Astrocyte of the cerebellum (primary cell): ENCODE measurements around the gene CAMP.

Experiments
- DNase-seq: peaks from one replicate; pipeline ENCODE4 v3.0.0-alpha.2; 2011; ENCODE audit warnings: low read depth
- H3K4me3 ChIP-seq: 2 replicates; pipeline ENCODE4 v1.5.1; 2011; ENCODE audit warnings: mild to moderate bottlenecking, low read depth, low read length, moderate library complexity
- in situ Hi-C: cut with HindIII; loops from 2 replicates; pipeline ENCODE4 v1.10.0; 2017; ENCODE audit warnings: low sequenced_read_pairs
- TF ChIP-seq, protein P1 (sequence below): IDR thresholded peaks from 2 replicates; pipeline ENCODE4 v1.5.1; 2012; ENCODE audit warnings: low read length, low read depth, moderate library complexity, mild to moderate bottlenecking; ENCODE audit errors: missing control alignments

The CAMP gene

DNA sequence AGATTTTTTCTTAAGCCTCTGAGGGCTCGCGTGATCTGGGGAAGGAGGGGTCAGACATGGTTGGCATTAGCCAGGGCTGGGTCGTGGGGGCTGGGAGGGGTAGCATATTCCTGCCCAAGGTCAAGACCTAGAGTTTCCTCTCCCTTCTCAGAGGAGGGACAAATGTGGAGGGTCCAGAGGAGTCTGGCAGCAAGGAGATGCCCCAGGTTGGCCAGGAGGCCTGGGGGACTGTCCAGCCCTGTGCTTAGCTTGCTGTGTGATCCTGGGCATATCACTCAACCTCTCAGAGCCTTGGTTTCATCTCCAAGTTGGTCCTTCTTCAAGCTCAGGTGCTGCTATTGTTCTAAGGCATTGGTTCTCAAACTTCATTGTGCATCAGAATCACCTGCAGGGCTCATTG, 9.1 kb upstream of the CAMP start:
- in situ Hi-C loops = no loop called here
- TF ChIP-seq, protein P1, sequence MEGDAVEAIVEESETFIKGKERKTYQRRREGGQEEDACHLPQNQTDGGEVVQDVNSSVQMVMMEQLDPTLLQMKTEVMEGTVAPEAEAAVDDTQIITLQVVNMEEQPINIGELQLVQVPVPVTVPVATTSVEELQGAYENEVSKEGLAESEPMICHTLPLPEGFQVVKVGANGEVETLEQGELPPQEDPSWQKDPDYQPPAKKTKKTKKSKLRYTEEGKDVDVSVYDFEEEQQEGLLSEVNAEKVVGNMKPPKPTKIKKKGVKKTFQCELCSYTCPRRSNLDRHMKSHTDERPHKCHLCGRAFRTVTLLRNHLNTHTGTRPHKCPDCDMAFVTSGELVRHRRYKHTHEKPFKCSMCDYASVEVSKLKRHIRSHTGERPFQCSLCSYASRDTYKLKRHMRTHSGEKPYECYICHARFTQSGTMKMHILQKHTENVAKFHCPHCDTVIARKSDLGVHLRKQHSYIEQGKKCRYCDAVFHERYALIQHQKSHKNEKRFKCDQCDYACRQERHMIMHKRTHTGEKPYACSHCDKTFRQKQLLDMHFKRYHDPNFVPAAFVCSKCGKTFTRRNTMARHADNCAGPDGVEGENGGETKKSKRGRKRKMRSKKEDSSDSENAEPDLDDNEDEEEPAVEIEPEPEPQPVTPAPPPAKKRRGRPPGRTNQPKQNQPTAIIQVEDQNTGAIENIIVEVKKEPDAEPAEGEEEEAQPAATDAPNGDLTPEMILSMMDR = no peak

DNA sequence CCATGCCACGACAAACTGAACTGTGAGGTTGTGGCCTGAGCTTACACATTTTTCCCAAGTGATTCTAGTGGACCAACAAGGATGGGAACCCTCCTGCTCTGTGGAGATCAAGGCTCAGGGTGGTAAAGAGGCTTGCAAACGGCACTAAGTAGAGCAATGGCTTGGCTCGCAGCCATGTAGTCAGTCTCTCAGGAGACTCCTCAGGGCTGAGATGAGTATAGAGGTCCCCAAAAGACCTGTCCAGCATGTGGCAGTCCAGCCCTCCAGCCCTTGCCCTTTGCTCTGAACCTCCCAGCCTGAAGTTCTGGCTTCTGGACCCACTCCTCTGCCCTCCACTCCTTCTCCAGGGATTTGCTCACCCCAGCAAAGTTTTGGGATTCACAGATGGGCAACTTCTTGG, 8.3 kb upstream of the CAMP start:
- no peak for DNase-seq
- in situ Hi-C loops = no loop called here
- TF ChIP-seq, protein P1 = no peak
- no peak overlapping the region for H3K4me3 ChIP-seq

More for the DNA sequence above, 9.1 kb upstream of the CAMP start:
- H3K4me3 ChIP-seq = no peak overlapping the region
- DNase-seq = no peak

DNA sequence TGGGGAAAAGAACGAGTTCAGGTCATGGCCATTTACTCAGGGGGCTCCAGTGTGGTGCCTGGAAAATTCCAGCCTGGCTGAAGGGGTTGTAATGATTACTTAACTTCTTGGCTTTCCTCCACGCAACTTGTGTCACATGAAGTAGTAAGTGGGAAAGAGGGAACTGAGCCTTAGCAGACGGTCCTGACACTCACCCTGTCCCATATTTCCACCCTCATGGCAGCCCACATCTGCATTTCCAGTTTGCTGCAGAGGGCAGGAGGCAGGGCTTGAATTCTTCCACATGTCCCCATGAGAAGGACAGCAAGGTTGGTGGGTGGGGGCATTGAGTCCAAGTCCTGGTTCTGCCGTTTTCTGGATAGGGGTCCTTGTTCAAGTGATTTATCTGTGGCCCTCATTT, 7.8 kb upstream of the CAMP start:
- no peak overlapping the region for H3K4me3 ChIP-seq
- in situ Hi-C loops = no loop called here
- no peak for DNase-seq
- TF ChIP-seq, protein P1 = no peak

DNA sequence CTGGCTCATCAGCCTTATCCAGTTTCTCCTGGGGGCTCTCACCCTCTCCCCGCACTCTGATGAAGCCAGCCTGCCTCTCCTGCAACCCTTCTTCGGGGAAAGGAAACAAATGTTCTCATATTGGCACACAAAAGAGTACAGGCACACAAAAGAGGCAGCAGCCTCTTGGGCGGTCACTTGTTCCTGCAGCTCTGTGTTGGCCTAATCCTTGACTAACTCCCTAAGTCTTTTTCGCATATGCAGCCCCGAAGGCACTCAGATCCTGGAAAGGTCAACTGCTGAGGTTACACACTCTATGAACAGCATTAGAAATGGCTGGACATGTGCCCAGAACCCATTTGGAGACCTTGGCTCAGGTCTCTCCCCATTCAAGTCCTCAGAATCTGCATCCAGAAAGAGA, 7.4 kb upstream of the CAMP start:
- no peak overlapping the region for H3K4me3 ChIP-seq
- no peak for DNase-seq
- TF ChIP-seq, protein P1 = no peak
- in situ Hi-C loops = no loop called here

DNA sequence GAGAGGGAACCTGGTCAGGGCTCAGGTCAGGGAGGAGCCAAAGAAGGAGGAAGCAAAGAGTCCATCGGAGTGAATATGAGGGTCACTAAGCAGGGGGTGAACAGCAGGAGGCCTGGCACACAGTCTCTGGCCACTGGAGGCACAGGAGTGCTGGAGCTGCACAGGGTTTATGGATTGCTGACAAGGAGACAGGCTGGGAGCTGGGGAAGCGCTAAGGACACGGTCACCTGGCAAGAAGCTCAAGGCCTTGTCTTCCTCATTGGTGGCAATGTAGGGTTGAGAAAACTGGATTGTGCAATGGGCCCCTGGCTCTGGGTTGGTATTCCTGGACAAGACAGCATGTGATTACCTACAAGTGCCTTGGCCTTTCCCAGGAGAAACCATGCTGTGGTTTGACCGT, 5.8 kb upstream of the CAMP start:
- DNase-seq = no peak
- TF ChIP-seq, protein P1 = no peak
- no peak overlapping the region for H3K4me3 ChIP-seq
- in situ Hi-C loops = no loop called here

DNA sequence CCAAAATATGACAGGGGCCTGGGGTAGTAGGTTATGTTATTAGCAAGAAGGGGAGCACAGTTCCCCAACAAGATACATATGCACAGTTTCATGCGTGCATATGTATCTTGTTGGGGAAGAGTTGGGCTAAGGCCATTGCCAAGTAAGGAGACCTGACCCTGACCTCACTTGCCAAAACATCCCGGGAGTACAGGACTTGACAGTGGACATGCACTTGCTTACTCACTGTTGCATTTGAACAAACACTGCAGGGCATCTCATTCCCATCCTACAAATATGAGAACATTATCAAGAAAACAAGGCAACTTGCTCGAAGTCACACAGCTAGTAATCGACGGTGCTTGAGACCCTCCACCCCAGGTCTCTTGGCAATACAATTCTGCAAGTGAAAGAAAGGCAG, 4.8 kb upstream of the CAMP start:
- TF ChIP-seq, protein P1 = no peak
- DNase-seq = no peak
- in situ Hi-C loops = no loop called here
- no peak overlapping the region for H3K4me3 ChIP-seq

DNA sequence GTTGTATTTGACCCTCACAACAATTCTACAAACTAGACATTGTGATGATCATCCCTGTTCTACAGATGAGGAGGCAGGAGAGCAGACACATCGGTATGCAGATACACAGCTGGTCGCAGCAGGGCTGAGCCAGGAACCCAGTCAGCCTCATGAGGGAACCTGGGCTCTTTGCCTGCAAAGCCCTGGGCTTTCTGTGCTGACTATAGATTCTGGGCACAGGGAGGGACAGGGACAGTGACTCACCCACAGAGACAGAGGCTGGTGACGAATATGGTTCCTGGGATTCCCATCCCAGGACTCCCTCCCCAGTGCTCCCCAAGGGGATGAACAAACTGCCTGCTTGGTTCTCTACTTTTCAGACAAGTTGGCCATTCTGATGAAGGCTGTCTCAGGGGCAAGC, 3.8 kb upstream of the CAMP start:
- H3K4me3 ChIP-seq = no peak overlapping the region
- TF ChIP-seq, protein P1 = no peak
- DNase-seq = no peak
- in situ Hi-C loops = no loop called here
